ENCODE measurements around the gene OXNAD1. TPM values are rescaled to one million over a fixed set of nuclear protein-coding genes. Genes with fewer than 3 reads are reported as not detected.
A peak's percentile ranks its signal among the peaks of the same experiment; 100 is the strongest.

OXNAD1 gene
- total and polyA plus RNA-seq, 4 donors = 2.4 to 10.3 (median 5.6) TPM

DNA sequence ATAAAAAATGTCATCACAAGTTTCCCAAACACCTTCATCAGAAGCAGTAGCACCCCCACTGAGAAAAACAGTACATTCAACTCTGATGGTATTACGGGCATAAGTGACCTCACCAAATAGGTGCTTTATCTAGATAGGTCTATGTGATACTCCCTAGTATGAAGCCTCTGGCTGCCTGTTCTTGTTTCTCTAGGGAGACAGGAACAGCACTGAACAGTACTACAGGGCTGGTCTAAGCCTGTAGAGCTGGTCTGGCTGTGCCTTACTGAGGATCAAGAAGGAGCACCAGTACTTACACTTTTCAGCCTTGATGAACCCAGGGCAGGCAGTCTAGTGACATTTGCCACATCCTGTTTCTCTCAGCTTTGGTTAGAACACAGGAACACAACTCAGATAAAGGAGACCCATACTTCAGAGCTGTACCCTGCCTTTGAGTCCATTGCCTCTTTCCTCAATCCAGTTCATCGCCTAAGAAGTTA, 35.9 kb downstream of the OXNAD1 start:
- no peak for DNase-seq
- Histone ChIP-seq H3K36me3 (ENCODE audit: control insufficient read depth in 1 of 2, insufficient read depth in 2 of 2, low read length in 1 of 2) (no peaks in the 10 kb centered on the region), H3K9me3 (ENCODE audit: control insufficient read depth, low read length) (no peaks in the 10 kb centered on the region), H3K27me3 (ENCODE audit: control insufficient read depth in 1 of 2, insufficient read depth in 2 of 2, low read length in 1 of 2) (no peaks in the 10 kb centered on the region), H3K27ac (ENCODE audit: low read depth in 1 of 2, low read length in 2 of 2) (no peak overlapping the region), H3K4me3 (ENCODE audit: low read length in 2 of 2) (no peak overlapping the region), H3K4me1 (ENCODE audit: control insufficient read depth in 1 of 2, insufficient read depth in 2 of 2, low read length in 2 of 2) (no peaks in the 10 kb centered on the region)
- 93 to 95% methylated on average over 2 of the region's 2 CpGs for WGBS, 2 donors
- intact Hi-C loops (cut with DNase I) = no loop called here
- ATAC-seq (ENCODE audit: low FRiP score) = peak; percentile 29

DNA sequence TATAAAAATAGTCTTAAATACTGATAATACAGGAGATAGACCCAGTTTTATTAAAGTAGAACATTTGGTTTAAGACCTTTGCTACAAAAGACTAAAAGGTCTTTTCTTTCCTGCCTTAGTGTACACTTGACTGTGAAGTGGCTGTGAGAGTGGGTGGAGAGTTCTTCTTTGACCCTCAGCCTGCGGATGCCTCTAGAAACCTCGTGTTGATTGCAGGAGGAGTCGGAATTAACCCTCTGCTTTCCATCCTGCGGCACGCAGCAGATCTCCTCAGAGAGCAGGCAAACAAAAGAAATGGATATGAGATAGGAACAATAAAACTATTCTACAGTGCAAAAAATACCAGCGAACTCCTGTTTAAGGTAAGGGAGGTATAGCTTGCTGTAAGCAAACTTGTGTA, 36.5 kb downstream of the OXNAD1 start:
- no peak for ATAC-seq (ENCODE audit: low FRiP score)
- Histone ChIP-seq H3K27me3 (ENCODE audit: control insufficient read depth in 1 of 2, insufficient read depth in 2 of 2, low read length in 1 of 2) (no peaks in the 10 kb centered on the region), H3K36me3 (ENCODE audit: control insufficient read depth in 1 of 2, insufficient read depth in 2 of 2, low read length in 1 of 2) (no peaks in the 10 kb centered on the region), H3K27ac (ENCODE audit: low read depth in 1 of 2, low read length in 2 of 2) (no peak overlapping the region), H3K4me3 (ENCODE audit: low read length in 2 of 2) (no peak overlapping the region), H3K9me3 (ENCODE audit: control insufficient read depth, low read length) (no peaks in the 10 kb centered on the region), H3K4me1 (ENCODE audit: control insufficient read depth in 1 of 2, insufficient read depth in 2 of 2, low read length in 2 of 2) (no peaks in the 10 kb centered on the region)
- WGBS, 2 donors = 53 to 61% methylated on average over 6 of the region's 6 CpGs
- intact Hi-C loops (cut with DNase I) = no loop called here
- DNase-seq = no peak

DNA sequence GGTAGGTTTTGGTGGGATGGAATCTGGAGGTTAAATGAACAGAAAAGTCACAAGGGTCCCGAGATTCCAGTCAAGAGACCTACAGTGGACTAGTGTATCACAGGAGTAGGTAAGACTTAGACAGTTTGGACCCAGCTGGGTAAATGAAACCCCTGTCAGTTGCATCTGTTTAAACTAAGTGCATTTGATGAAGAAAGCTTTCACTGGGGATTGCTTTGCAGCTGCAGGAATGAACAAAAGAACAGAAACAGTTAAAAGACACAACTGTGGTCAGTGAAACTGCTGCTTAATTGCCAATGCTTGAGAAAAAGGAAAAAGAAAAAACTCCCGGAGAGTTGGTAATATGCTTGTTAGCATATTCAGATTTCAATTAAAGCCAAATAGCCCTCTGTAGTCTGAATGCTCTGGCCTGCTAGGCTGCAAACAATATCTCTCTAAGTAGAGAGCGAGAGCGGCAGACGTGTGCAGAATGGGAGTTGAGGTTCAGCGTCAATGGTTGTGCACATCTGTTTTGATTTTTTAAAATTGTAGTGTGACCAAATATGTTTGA, 37.1 kb downstream of the OXNAD1 start:
- Histone ChIP-seq H3K4me1 (ENCODE audit: control insufficient read depth in 1 of 2, insufficient read depth in 2 of 2, low read length in 2 of 2) (no peaks in the 10 kb centered on the region), H3K27ac (ENCODE audit: low read depth in 1 of 2, low read length in 2 of 2) (no peak overlapping the region), H3K9me3 (ENCODE audit: control insufficient read depth, low read length) (no peaks in the 10 kb centered on the region), H3K4me3 (ENCODE audit: low read length in 2 of 2) (no peak overlapping the region), H3K27me3 (ENCODE audit: control insufficient read depth in 1 of 2, insufficient read depth in 2 of 2, low read length in 1 of 2) (no peaks in the 10 kb centered on the region), H3K36me3 (ENCODE audit: control insufficient read depth in 1 of 2, insufficient read depth in 2 of 2, low read length in 1 of 2) (no peaks in the 10 kb centered on the region)
- 81% methylated on average over 6 of the region's 6 CpGs for WGBS, 2 donors
- DNase-seq (no peak), ATAC-seq (ENCODE audit: low FRiP score) (no peak)
- intact Hi-C loops (cut with DNase I) = no loop called here

DNA sequence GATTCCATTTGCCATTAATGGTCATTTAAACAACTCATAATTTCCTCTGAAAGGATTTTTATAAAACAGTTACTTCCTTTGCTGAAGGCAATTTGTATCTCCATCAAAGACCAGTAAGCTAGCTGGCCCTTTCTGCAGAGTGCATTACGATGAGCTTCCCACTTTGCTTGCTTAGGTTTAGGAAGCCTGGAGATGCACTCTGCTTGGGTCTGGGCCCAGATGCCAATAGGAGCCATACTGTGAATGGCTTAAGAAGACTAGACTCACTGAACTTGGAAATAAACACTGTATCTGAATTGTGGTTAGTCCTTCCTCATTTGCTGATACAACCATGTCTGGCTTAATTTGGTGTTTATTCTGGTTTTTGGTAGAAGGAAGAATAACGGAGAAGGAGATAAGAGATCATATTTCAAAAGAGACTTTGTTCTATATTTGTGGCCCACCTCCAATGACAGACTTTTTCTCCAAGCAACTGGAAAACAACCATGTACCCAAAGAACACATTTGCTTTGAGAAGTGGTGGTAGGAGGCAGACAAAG, 38.1 kb downstream of the OXNAD1 start:
- no peak for DNase-seq
- WGBS, 2 donors = 75 to 77% methylated on average over 2 of the region's 2 CpGs
- intact Hi-C loops (cut with DNase I) = no loop called here
- no peaks in the 10 kb centered on the region for H3K9me3 ChIP-seq (ENCODE audit: control insufficient read depth, low read length)
- no peaks in the 10 kb centered on the region for H3K36me3 ChIP-seq (ENCODE audit: control insufficient read depth in 1 of 2, insufficient read depth in 2 of 2, low read length in 1 of 2)
- H3K4me1 ChIP-seq (ENCODE audit: control insufficient read depth in 1 of 2, insufficient read depth in 2 of 2, low read length in 2 of 2) = no peaks in the 10 kb centered on the region
- H3K27ac ChIP-seq (ENCODE audit: low read depth in 1 of 2, low read length in 2 of 2) = no peak overlapping the region
- ATAC-seq (ENCODE audit: low FRiP score) = no peak
- H3K27me3 ChIP-seq (ENCODE audit: control insufficient read depth in 1 of 2, insufficient read depth in 2 of 2, low read length in 1 of 2) = no peaks in the 10 kb centered on the region
- H3K4me3 ChIP-seq (ENCODE audit: low read length in 2 of 2) = no peak overlapping the region

DNA sequence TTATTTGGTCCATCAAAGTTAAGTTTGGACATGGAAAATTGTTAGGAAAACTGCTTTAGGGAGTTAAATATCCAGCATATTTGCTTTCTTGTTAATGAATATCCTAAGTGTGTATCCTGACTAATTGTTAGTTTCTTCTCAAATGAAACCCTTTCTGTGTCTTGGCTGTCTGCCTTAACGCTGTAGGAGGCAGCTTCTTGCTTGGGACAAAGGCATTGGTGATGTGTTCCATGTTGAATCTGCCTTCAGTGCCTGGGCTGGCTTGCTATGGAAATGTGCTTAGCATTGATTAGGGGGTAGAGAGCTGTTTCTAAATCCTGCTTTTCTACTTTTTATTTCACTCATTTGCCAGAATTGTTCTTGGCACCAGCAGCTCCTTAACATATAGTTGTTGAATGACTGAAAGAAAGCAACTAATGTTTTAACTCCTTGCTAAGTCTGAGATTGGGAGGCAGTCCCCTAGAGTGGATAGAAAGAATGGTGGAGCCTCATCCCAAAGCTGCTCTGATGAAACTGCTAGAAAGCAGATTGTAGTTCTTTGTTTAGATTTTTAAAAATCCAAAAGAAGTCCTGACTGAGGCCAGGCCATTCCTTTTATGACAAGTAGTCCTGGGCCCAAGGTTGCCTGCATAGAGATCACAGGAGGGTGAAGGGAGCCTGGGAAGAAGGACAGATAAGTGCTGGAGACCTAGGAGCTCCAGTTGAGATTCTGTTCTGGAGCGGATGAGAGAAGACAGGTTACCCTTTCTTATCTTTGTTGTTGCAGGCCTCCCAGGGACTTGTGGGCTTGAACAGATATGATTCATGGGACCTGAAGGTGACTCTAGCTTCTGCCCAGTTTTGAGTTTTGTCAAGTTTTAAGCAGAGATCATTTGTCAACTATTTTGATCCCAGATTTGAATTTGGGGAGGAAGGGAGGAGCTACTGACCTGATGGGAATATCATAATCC, 39.3 kb downstream of the OXNAD1 start:
- DNase-seq = no peak
- Histone ChIP-seq H3K4me3 (ENCODE audit: low read length in 2 of 2) (no peak overlapping the region), H3K9me3 (ENCODE audit: control insufficient read depth, low read length) (no peaks in the 10 kb centered on the region), H3K36me3 (ENCODE audit: control insufficient read depth in 1 of 2, insufficient read depth in 2 of 2, low read length in 1 of 2) (no peaks in the 10 kb centered on the region), H3K27me3 (ENCODE audit: control insufficient read depth in 1 of 2, insufficient read depth in 2 of 2, low read length in 1 of 2) (no peaks in the 10 kb centered on the region), H3K4me1 (ENCODE audit: control insufficient read depth in 1 of 2, insufficient read depth in 2 of 2, low read length in 2 of 2) (no peaks in the 10 kb centered on the region), H3K27ac (ENCODE audit: low read depth in 1 of 2, low read length in 2 of 2) (no peak overlapping the region)
- intact Hi-C loops (cut with DNase I) = no loop called here
- ATAC-seq (ENCODE audit: low FRiP score) = no peak
- 90 to 95% methylated on average over 2 of the region's 2 CpGs for WGBS, 2 donors

DNA sequence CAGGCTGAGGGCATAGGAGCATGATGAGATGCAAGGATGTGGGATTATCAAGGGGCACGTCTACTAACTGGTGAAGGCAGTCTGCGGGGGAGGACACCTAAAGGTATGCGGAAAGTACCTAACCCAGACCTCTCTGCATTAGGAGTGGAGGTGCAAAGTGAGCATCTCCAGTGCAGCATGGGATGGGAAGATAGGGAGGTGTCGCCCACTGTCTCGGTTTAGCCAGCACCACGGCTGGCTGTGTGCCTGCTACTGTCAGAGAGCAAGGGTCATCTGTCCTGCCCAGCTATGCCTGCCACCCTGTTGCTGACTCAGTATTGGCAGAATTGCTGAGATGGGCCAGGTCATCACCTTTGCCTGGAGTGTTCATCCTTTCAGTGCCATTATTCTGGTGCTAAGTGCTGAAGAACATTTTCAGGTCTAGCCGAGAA, 40.1 kb downstream of the OXNAD1 start:
- intact Hi-C loops (cut with DNase I) = no loop called here
- no peak for DNase-seq
- H3K27me3 ChIP-seq (ENCODE audit: control insufficient read depth in 1 of 2, insufficient read depth in 2 of 2, low read length in 1 of 2) = no peaks in the 10 kb centered on the region
- H3K36me3 ChIP-seq (ENCODE audit: control insufficient read depth in 1 of 2, insufficient read depth in 2 of 2, low read length in 1 of 2) = no peaks in the 10 kb centered on the region
- peak; percentile 44 for ATAC-seq (ENCODE audit: low FRiP score)
- no peak overlapping the region for H3K4me3 ChIP-seq (ENCODE audit: low read length in 2 of 2)
- no peaks in the 10 kb centered on the region for H3K9me3 ChIP-seq (ENCODE audit: control insufficient read depth, low read length)
- H3K27ac ChIP-seq (ENCODE audit: low read depth in 1 of 2, low read length in 2 of 2) = no peak overlapping the region
- H3K4me1 ChIP-seq (ENCODE audit: control insufficient read depth in 1 of 2, insufficient read depth in 2 of 2, low read length in 2 of 2) = no peaks in the 10 kb centered on the region
- 91 to 92% methylated on average over 7 of the region's 7 CpGs for WGBS, 2 donors

- 80 to 84% methylated on average over 5 of the region's 5 CpGs for WGBS, 2 donors
- ATAC-seq (ENCODE audit: low FRiP score) = no peak
- intact Hi-C loops (cut with DNase I) = no loop called here
Observed at GRCh38 chr3:16307832-16308531, 43.0 kb downstream of the OXNAD1 start.

DNA sequence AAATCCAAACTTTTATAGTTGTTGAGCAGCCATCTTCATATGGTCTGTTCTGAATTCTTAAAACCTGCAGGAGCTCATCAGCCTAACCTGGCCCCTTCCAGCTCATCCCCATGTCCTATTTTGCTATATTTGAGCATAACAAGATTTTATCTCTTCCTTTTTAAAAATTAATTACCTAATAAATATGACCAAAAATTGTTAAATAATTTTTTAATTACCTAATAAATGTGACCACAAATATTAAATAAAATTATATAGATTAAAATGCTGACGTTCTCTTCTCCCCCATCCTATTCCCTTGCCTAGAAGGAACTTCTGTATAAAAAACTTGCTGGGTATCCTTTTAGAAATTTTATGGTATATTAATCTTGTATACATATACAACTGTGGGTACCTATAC, 43.7 kb downstream of the OXNAD1 start:
- no peaks in the 10 kb centered on the region for H3K27me3 ChIP-seq (ENCODE audit: control insufficient read depth in 1 of 2, insufficient read depth in 2 of 2, low read length in 1 of 2)
- no peaks in the 10 kb centered on the region for H3K9me3 ChIP-seq (ENCODE audit: control insufficient read depth, low read length)
- intact Hi-C loops (cut with DNase I) = no loop called here
- ATAC-seq (ENCODE audit: low FRiP score) = no peak
- no peaks in the 10 kb centered on the region for H3K4me1 ChIP-seq (ENCODE audit: control insufficient read depth in 1 of 2, insufficient read depth in 2 of 2, low read length in 2 of 2)
- H3K27ac ChIP-seq (ENCODE audit: low read depth in 1 of 2, low read length in 2 of 2) = no peak overlapping the region
- H3K36me3 ChIP-seq (ENCODE audit: control insufficient read depth in 1 of 2, insufficient read depth in 2 of 2, low read length in 1 of 2) = peaks cover 0 to 3% of the 10 kb centered on the region in 2 donors
- no peak overlapping the region for H3K4me3 ChIP-seq (ENCODE audit: low read length in 2 of 2)
- DNase-seq = no peak
- WGBS, 2 donors = 97 to 98% methylated on average over 1 of the region's 1 CpG

More at GRCh38 chr3:16307832-16308531, 43.0 kb downstream of the OXNAD1 start:
- Histone ChIP-seq H3K4me1 (ENCODE audit: control insufficient read depth in 1 of 2, insufficient read depth in 2 of 2, low read length in 2 of 2) (no peaks in the 10 kb centered on the region), H3K27ac (ENCODE audit: low read depth in 1 of 2, low read length in 2 of 2) (no peak overlapping the region), H3K36me3 (ENCODE audit: control insufficient read depth in 1 of 2, insufficient read depth in 2 of 2, low read length in 1 of 2) (no peaks in the 10 kb centered on the region), H3K9me3 (ENCODE audit: control insufficient read depth, low read length) (no peaks in the 10 kb centered on the region), H3K4me3 (ENCODE audit: low read length in 2 of 2) (no peak overlapping the region), H3K27me3 (ENCODE audit: control insufficient read depth in 1 of 2, insufficient read depth in 2 of 2, low read length in 1 of 2) (no peaks in the 10 kb centered on the region)
- DNase-seq = no peak
